GM20000 (cell line): ENCODE results near the gene SPSB3.

Experiments
- DNase-seq: peaks from one replicate; pipeline ENCODE4 v3.0.0; 2012; ENCODE audit warnings: low spot score
- TF ChIP-seq, protein P1 (sequence below): IDR thresholded peaks from 2 replicates; pipeline ENCODE4 v1.5.1; 2012; ENCODE audit warnings: mild to moderate bottlenecking, control low read depth; ENCODE audit errors: extremely low read depth, missing control alignments

Gene SPSB3

GRCh38 chr16:1771188-1771863, 11.0 kb downstream of the SPSB3 start, which contains the start of gene NME3:
TSS of gene NME3 (minus strand) at chr16:1771543. CDS start at chr16:1771534, 9 bp downstream.
- peak; percentile 95 for DNase-seq

DNA sequence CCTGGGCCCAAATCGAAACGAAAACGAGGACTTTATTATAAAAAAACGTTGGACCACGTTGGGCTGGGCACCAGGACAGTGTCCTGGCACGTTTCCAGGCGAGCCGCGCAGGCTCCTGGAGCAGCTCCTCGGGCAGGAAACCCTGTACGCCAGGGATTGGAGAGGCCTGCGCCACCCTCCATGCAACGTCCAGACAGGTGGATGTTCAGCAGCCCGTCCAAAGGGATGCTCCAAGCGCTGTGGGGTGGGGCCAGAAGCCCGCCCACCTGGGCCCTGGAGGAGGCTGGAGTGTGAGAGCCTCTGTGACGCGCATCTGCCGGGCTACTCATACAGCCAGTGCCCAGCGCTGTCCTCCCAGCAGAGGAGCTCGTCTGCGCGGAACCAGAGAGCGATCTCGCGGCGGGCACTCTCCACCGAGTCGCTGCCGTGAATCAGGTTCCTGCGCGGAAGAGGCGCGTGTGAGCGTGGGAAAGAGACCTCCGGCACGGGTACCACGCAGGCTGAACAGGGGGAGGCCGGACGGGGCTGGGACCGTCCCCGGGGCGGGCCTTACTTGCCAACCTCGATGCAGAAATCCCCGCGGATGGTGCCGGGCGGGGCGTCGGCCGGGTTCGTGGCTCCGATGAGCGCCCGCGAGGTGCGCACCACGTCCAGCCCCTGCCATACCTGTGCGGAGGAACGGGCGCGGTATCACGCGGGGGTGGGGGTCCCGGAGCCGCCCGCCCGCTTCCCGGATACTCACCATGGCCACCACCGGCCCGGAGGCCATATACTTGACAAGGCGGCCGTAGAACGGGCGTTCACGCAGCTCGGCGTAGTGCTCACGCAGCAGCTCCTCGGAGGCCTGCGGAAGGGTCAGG, 11.8 kb downstream of the SPSB3 start:
- peak; percentile 86 for DNase-seq

More at GRCh38 chr16:1771188-1771863, 11.0 kb downstream of the SPSB3 start, which contains the start of gene NME3:
- TF ChIP-seq, protein P1, sequence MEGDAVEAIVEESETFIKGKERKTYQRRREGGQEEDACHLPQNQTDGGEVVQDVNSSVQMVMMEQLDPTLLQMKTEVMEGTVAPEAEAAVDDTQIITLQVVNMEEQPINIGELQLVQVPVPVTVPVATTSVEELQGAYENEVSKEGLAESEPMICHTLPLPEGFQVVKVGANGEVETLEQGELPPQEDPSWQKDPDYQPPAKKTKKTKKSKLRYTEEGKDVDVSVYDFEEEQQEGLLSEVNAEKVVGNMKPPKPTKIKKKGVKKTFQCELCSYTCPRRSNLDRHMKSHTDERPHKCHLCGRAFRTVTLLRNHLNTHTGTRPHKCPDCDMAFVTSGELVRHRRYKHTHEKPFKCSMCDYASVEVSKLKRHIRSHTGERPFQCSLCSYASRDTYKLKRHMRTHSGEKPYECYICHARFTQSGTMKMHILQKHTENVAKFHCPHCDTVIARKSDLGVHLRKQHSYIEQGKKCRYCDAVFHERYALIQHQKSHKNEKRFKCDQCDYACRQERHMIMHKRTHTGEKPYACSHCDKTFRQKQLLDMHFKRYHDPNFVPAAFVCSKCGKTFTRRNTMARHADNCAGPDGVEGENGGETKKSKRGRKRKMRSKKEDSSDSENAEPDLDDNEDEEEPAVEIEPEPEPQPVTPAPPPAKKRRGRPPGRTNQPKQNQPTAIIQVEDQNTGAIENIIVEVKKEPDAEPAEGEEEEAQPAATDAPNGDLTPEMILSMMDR: no peak

GRCh38 chr16:1769402-1770300, 12.7 kb downstream of the SPSB3 start:
- TF ChIP-seq, protein P1: no peak
- DNase-seq: no peak

More for the DNA sequence above, 11.8 kb downstream of the SPSB3 start:
- TF ChIP-seq, protein P1: no peak

- no peak for DNase-seq
- TF ChIP-seq, protein P1: no peak
Measured at GRCh38 chr16:1768767-1769401, 13.5 kb downstream of the SPSB3 start.

DNA sequence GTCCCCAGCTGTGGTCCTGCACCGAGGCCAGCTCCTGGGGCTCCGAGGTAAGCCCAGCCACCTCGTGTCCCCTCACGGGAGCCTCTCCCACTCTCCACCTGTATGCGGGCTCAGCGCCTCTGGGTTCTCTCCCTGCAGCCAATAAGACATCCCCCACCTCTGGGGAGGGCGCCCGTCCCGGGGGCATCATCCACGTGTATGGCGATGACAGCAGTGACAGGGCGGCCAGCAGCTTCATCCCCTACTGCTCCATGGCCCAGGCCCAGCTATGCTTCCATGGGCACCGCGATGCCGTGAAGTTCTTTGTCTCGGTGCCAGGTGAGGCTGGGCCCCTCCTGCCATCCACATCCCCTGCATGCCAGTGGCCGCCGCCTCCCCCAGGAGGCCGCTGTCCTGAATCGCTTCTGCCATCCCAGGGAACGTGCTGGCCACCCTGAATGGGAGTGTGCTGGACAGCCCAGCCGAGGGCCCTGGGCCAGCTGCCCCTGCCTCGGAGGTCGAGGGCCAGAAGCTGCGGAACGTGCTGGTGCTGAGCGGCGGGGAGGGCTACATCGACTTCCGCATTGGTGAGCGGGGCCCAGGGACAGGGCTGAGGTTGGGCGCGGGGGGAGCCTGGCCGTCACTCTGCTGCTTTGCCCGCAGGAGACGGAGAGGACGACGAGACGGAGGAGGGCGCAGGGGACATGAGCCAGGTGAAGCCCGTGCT, 14.2 kb downstream of the SPSB3 start:
- DNase-seq: no peak
- TF ChIP-seq, protein P1: no peak
